Measurements from ENCODE around the gene LARP7. TPM values are rescaled to one million over a fixed set of nuclear protein-coding genes. Genes with fewer than 3 reads are reported as not detected.

The LARP7 gene
- 25.5 and 32.0 TPM in 2 replicates for total RNA-seq

DNA sequence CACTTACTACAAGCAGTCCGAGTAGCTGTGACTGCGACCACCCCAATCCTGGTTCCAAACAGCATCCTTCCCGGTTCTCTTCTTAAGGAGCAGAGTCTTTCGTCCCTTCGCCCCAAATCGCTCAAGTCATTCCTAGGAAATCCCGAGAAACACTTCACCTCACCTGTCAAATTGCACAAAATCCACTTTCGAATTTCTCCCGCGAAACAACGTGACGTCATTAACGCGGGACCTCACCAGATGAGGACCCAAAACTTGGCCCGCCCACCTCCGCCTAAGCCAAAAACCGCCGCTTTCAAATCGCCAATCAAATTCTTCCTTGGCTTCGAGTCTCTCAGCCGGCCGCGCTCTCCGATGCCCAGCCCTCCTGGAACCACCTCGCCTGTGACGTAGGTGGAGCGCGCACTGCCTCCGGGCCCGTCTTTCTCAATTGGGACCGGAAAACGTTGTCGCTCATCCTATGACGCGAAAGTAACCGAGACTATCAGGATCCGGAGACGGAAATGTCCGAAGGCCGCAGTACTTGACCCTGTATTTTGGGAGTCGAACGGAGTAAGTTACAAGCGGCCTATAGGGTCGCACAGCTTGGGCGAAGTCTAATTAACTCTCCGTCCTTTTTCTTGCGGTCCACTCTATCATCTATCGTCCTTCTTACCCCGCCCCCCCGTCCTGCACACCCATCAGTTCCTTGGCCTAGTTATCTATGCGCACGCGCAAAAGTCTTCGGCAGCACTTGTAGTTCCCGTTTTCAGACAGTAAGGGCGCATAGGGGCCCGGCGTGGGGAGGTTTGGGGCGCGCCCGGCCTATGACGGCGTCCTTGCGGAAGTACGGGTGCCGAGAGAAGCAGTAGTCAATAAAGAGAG is at the start of gene LARP7, which contains the start of gene ZGRF1:
Gene LARP7, plus strand, starts transcription at position 456 of the 864 bp plus-strand sequence. CDS start 7,527 bp downstream, outside the sequence.
Gene ZGRF1, minus strand, starts transcription at position 222 of the 864 bp plus-strand sequence. CDS start 3,733 bp downstream, outside the sequence.

Other genes with a start within 250 kb of the LARP7 start
- not detected in 2 replicates for gene NEUROG2, start 121.0 kb upstream of the LARP7 start, total RNA-seq
- 10.4 and 26.7 TPM in 2 replicates for gene ZGRF1, start 234 bp upstream of the LARP7 start, total RNA-seq